HepG2 (cell line): ENCODE measurements around the gene ZSWIM8. TPM values are rescaled to one million over a fixed set of nuclear protein-coding genes. Genes with fewer than 3 reads are reported as not detected.

ENCODE experiments used
- ATAC-seq: fragments of 200-7000 bp; cut with Tn5 transposase; 3 replicates; pipeline ENCODE4 v1.9.1; 2020; ENCODE audit warnings: mild to moderate bottlenecking, moderate library complexity
- BruUV-seq: library from RNA; stranded (reverse); fragments of 400-500 nt; replicated peaks from 2 replicates; lab custom pipeline; 2021; lab: Mats Ljungman, UMichigan
- CTCF ChIA-PET: fragments of 300-600 bp; formaldehyde crosslinking; extraction: SDS; loops from one replicate; lab custom pipeline; 2021; ENCODE audit warnings: low total read pairs, inconsistent platforms, low intra/inter-chr PET ratio; lab: Yijun Ruan, JAX
- POLR2A ChIA-PET: fragments of 350-600 bp; sonication (Branson Sonifier 250); formaldehyde crosslinking; loops from one replicate; lab custom pipeline; 2020; ENCODE audit warnings: antibody characterized with exemption, inconsistent platforms; lab: Yijun Ruan, JAX
- DNase-seq: peaks from one replicate; pipeline ENCODE4 v3.0.0-alpha.2; 2015; ENCODE audit warnings: low spot score
- FAIRE-seq: peaks from 3 replicates; lab custom pipeline; 2011; peaks lifted over from hg19 to GRCh38; lab: Jason Lieb, UNC
- H2AFZ ChIP-seq: one replicate; pipeline ENCODE4 v1.6.1; 2011; ENCODE audit warnings: low read length, inconsistent platforms
- H3K27ac ChIP-seq: fragments of 300-600 bp; 3 replicates; pipeline ENCODE4 v1.8.0; 2011; ENCODE audit warnings: mixed run types, mild to moderate bottlenecking, mixed read lengths, low read length, inconsistent platforms; ENCODE audit not compliant: insufficient read depth; ENCODE audit errors: extremely low read length
- H3K27me3 ChIP-seq, 2 experiments: fragments of 200-600 bp in 1 of 2; 2 replicates in 1 of 2; 3 replicates in 1 of 2; pipeline versions ENCODE4 v1.6.0 to v1.8.0; 2011; ENCODE audit warnings: low read length in 2 of 2, mild to moderate bottlenecking in 2 of 2, moderate library complexity in 2 of 2, inconsistent platforms in 1 of 2; ENCODE audit not compliant: insufficient read depth in 2 of 2, control insufficient read depth in 1 of 2
- H3K36me3 ChIP-seq, 2 experiments: fragments of 200-600 bp in 1 of 2; replicated peaks in 1 of 2; 2 replicates in 1 of 2; 3 replicates in 1 of 2; pipeline versions ENCODE4 v1.5.1 to v1.8.0; 2011; ENCODE audit warnings: low read length in 2 of 2, inconsistent platforms in 1 of 2; ENCODE audit not compliant: insufficient read depth in 2 of 2, control insufficient read depth in 1 of 2
- H3K4me1 ChIP-seq: 2 replicates; pipeline ENCODE4 v1.5.1; 2012; ENCODE audit warnings: low read length, inconsistent platforms; ENCODE audit not compliant: insufficient read depth
- H3K4me2 ChIP-seq: 2 replicates; pipeline ENCODE4 v1.6.0; 2011; ENCODE audit warnings: low read depth, low read length, inconsistent platforms
- H3K4me3 ChIP-seq, 3 experiments: fragments of 200-600 bp in 1 of 3; sonication (generic), shearing (Covaris generic) in 1 of 3; replicated peaks in 1 of 3; 2 replicates each; pipeline ENCODE4 v1.5.1; 2011 to 2016; ENCODE audit warnings: low read length in 3 of 3, inconsistent platforms in 2 of 3, low read depth in 2 of 3, mild to moderate bottlenecking in 2 of 3, control low read depth in 1 of 3, mixed read lengths in 1 of 3; ENCODE audit not compliant: insufficient read depth in 1 of 3
- H3K79me2 ChIP-seq: one replicate; pipeline ENCODE4 v1.6.1; 2011; ENCODE audit warnings: low read length, inconsistent platforms; ENCODE audit not compliant: insufficient read depth
- H3K9ac ChIP-seq: 2 replicates; pipeline ENCODE4 v1.6.0; 2011; ENCODE audit warnings: mild to moderate bottlenecking, low read depth, low read length, inconsistent platforms; ENCODE audit not compliant: insufficient read depth
- H3K9me3 ChIP-seq: 2 replicates; pipeline ENCODE4 v1.5.1; 2012; ENCODE audit warnings: mild to moderate bottlenecking, low read length
- H4K20me1 ChIP-seq: 2 replicates; pipeline ENCODE4 v1.6.0; 2011; ENCODE audit warnings: inconsistent platforms, mild to moderate bottlenecking, low read length, moderate library complexity; ENCODE audit not compliant: insufficient read depth
- E2F1 ChIP-seq: sonication (generic); formaldehyde crosslinking; IDR thresholded peaks from 2 replicates; pipeline ENCODE4 v1.5.0; 2020; ENCODE audit warnings: missing genetic modification reagents
- E2F5 ChIP-seq: sonication (generic); formaldehyde crosslinking; conservative IDR thresholded peaks from 2 replicates; pipeline ENCODE4 v1.4.0; 2020; ENCODE audit warnings: missing genetic modification reagents
- ETS1 ChIP-seq: sonication (generic); formaldehyde crosslinking; IDR thresholded peaks from 2 replicates; pipeline ENCODE4 v1.4.0; 2020; ENCODE audit warnings: missing genetic modification reagents
- FOXK2 ChIP-seq: fragments of 450-650 bp; IDR thresholded peaks from 2 replicates; pipeline ENCODE4 v1.6.1; 2016
- MEIS1 ChIP-seq: sonication (generic); formaldehyde crosslinking; IDR thresholded peaks from 2 replicates; pipeline ENCODE4 v1.9.0; 2021; ENCODE audit warnings: mild to moderate bottlenecking, missing genetic modification reagents, moderate library complexity, borderline replicate concordance
- POLR2G ChIP-seq: fragments of 200-400 bp; formaldehyde crosslinking; IDR thresholded peaks from 2 replicates; pipeline ENCODE4 v1.6.1; 2018; ENCODE audit warnings: mild to moderate bottlenecking, low read depth, low read length, moderate library complexity
- RXRB ChIP-seq: IDR thresholded peaks from 2 replicates; pipeline ENCODE4 v1.6.1; 2016; ENCODE audit warnings: borderline replicate concordance, missing genetic modification reagents, missing compliant biosample characterization
- SPEN ChIP-seq: sonication (generic); formaldehyde crosslinking; IDR thresholded peaks from 2 replicates; pipeline ENCODE4 v1.5.1; 2020; ENCODE audit warnings: low read depth, mild to moderate bottlenecking, missing genetic modification reagents
- ZNF264 ChIP-seq: sonication (generic); formaldehyde crosslinking; IDR thresholded peaks from 2 replicates; pipeline ENCODE4 v1.4.0; 2020; ENCODE audit warnings: missing genetic modification reagents
- ZNF382 ChIP-seq: sonication (generic); formaldehyde crosslinking; IDR thresholded peaks from 2 replicates; pipeline ENCODE4 v1.5.0; 2020; ENCODE audit warnings: missing genetic modification reagents, mild to moderate bottlenecking, borderline replicate concordance
- ZNF879 ChIP-seq: sonication (generic); formaldehyde crosslinking; IDR thresholded peaks from 2 replicates; pipeline ENCODE4 v1.8.1; 2023; ENCODE audit warnings: missing genetic modification reagents
- WGBS: methylation state at CpG from one replicate; pipeline ENCODE4 v1.1.6; 2017; ENCODE audit warnings: low lambda C conversion rate; 5-methylcytosine and 5-hydroxymethylcytosine counted together
- in situ Hi-C: cut with HindIII; loops from 2 replicates; pipeline ENCODE4 v1.10.0; 2017; ENCODE audit warnings: low pct_unique_long_range_greater_than_20kb; ENCODE audit not compliant: extremely low pct_ligation_motif_present
- intact Hi-C: fragments of 100-400 bp; cut with micrococcal nuclease; formaldehyde crosslinking; loops from one replicate; pipeline ENCODE4 v1.10.0; 2022; ENCODE audit not compliant: unreplicated experiment
- polyA plus RNA-seq, 8 experiments: library from polyadenylated mRNA; depleted of rRNA in 3 of 8; stranded (reverse) in 7 of 8; unstranded in 1 of 8; fragments of >200 nt; fragmentation: Illumina TruSeq in 4 of 8; extraction: Trizol in 4 of 8; gene quantifications; 2 replicates each; pipeline versions ENCODE4 v1.2.1 to v1.2.3, GENCODE V29; 2011 to 2016; ENCODE audit warnings: low read depth in 4 of 8, missing spikeins in 1 of 8, mixed read lengths in 1 of 8; ENCODE audit not compliant: insufficient read depth in 1 of 8
- total RNA-seq, 5 experiments: library from RNA; depleted of rRNA; stranded (reverse); fragments of >200 nt; fragmentation: Illumina TruSeq; extraction: Trizol; gene quantifications; 2 replicates each; pipeline ENCODE4 v1.2.3, GENCODE V29; 2016; ENCODE audit warnings: low read depth in 1 of 5
- TF ChIP-seq, protein P1 (sequence below): sonication (generic); formaldehyde crosslinking; conservative IDR thresholded peaks from 2 replicates; pipeline ENCODE4 v1.8.0; 2022; ENCODE audit warnings: low read depth, missing genetic modification reagents
- TF ChIP-seq, protein P2 (sequence below): IDR thresholded peaks from 2 replicates; pipeline ENCODE4 v1.6.1; 2016; ENCODE audit warnings: low read depth, control low read depth

ZSWIM8 gene
- total and polyA plus RNA-seq, 2 of the 13 experiments (the other 11 are each of a cell fraction or from before 2014, with no cell fraction given): 39.9 to 98.2 TPM

DNA sequence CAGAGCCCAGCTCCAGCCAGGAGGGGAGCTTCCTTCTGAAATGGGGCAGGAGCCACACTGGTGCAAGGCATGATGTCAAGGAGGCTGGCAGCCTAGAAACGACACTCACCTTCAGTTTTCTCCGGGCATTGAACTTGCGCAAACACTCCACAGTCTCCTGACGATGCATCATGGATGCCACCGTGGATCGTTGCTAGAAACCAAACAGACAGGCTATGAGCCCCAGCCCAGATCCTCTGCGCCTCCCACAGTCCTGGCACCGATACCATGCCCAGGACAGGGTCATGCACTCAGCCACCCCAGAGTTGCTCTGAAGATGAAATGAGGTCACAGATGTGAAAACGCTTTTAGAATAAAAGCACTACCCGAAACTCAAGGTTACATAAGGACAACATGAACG is 56.9 kb downstream of the ZSWIM8 start:
- POLR2A ChIA-PET: no interaction called here
- peaks cover 59% of the 10 kb centered on the region for H3K4me1 ChIP-seq
- H3K9ac ChIP-seq: no peak overlapping the region
- 94% methylated on average over 5 of the region's 11 CpGs for WGBS
- H3K4me3 ChIP-seq: no peak overlapping the region
- BruUV-seq: no TSS peak
- H3K36me3 ChIP-seq: peaks cover 9 to 36% of the 10 kb centered on the region in 2 experiments
- no peak overlapping the region for H3K27ac ChIP-seq
- no peak for TF ChIP-seq ZNF382 (CRISPR knock-in tag)
- no peak for TF ChIP-seq ZNF879
- TF ChIP-seq ZNF264: no peak
- TF ChIP-seq RXRB (CRISPR knock-in tag): no peak
- no peak for TF ChIP-seq E2F5 (CRISPR knock-in tag)
- TF ChIP-seq, protein P1, sequence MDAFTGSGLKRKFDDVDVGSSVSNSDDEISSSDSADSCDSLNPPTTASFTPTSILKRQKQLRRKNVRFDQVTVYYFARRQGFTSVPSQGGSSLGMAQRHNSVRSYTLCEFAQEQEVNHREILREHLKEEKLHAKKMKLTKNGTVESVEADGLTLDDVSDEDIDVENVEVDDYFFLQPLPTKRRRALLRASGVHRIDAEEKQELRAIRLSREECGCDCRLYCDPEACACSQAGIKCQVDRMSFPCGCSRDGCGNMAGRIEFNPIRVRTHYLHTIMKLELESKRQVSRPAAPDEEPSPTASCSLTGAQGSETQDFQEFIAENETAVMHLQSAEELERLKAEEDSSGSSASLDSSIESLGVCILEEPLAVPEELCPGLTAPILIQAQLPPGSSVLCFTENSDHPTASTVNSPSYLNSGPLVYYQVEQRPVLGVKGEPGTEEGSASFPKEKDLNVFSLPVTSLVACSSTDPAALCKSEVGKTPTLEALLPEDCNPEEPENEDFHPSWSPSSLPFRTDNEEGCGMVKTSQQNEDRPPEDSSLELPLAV (CRISPR knock-in tag): no peak
- TF ChIP-seq, all 625 proteins: peak for 0
- intact Hi-C loops (no loop called here), in situ Hi-C loops (no loop called here)
- Histone ChIP-seq H3K79me2 (no peaks in the 10 kb centered on the region), H2AFZ (no peak overlapping the region), H4K20me1 (no peaks in the 10 kb centered on the region), H3K27me3 (no peaks in the 10 kb centered on the region), H3K4me2 (no peak overlapping the region), H3K9me3 (no peaks in the 10 kb centered on the region)
- ATAC-seq (no peak), FAIRE-seq (no peak), DNase-seq (no peak)
- CTCF ChIA-PET: no interaction called here

DNA sequence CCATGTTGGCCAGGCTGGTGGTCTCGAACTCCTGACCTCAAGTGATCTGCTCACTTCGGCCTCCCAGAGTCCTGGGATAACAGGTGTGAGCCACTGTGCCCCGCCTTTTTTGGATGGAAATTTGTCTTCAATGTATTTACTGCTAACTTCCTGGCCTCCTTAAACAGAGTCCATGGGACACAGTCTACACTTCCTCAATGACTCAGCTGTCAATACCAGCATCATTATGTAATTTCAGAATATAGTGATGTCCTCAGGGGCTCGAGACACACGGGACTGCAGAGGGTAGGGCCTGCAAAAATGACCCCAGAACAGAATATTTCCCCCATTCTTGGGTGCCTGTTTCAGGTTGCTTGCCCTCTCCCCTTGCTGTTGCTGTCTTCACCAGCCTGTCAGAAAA is 57.9 kb downstream of the ZSWIM8 start:
- DNase-seq (no peak), ATAC-seq (no peak), FAIRE-seq (no peak)
- Histone ChIP-seq H2AFZ (no peak overlapping the region), H4K20me1 (no peaks in the 10 kb centered on the region), H3K4me2 (no peak overlapping the region), H3K27me3 (no peaks in the 10 kb centered on the region), H3K4me3 (no peak overlapping the region), H3K9me3 (no peaks in the 10 kb centered on the region), H3K9ac (no peak overlapping the region), H3K27ac (no peak overlapping the region), H3K36me3 (peaks cover 16 to 39% of the 10 kb centered on the region in 2 experiments), H3K79me2 (no peaks in the 10 kb centered on the region), H3K4me1 (peaks cover 51% of the 10 kb centered on the region)
- intact Hi-C loops (no loop called here), in situ Hi-C loops (no loop called here)
- ChIA-PET POLR2A (no interaction called here), CTCF (no interaction called here)
- BruUV-seq: no TSS peak
- WGBS: 83% methylated on average over 5 of the region's 5 CpGs
- TF ChIP-seq, protein P2, sequence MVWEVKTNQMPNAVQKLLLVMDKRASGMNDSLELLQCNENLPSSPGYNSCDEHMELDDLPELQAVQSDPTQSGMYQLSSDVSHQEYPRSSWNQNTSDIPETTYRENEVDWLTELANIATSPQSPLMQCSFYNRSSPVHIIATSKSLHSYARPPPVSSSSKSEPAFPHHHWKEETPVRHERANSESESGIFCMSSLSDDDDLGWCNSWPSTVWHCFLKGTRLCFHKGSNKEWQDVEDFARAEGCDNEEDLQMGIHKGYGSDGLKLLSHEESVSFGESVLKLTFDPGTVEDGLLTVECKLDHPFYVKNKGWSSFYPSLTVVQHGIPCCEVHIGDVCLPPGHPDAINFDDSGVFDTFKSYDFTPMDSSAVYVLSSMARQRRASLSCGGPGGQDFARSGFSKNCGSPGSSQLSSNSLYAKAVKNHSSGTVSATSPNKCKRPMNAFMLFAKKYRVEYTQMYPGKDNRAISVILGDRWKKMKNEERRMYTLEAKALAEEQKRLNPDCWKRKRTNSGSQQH (CRISPR knock-in tag): no peak
- TF ChIP-seq E2F1 (no peak), FOXK2 (no peak), POLR2G (no peak), SPEN (CRISPR knock-in tag) (no peak), MEIS1 (CRISPR knock-in tag) (no peak), ETS1 (no peak)
